Measurements from ENCODE around the gene TTN. TPM values are rescaled to one million over a fixed set of nuclear protein-coding genes. Genes with fewer than 3 reads are reported as not detected.

TTN gene
- total RNA-seq, 1 donor from 2014 or later: under 0.01 TPM

GRCh38 chr2:178629463-178629862 lies 177.8 kb downstream of the TTN start:
- Histone ChIP-seq H3K27me3 (ENCODE audit: control insufficient read depth, insufficient read depth, low read length) (peaks cover 2% of the 10 kb centered on the region), H3K36me3 (ENCODE audit: control insufficient read depth, insufficient read depth, low read length) (no peaks in the 10 kb centered on the region), H3K4me3 (ENCODE audit: low read depth, low read length) (no peak overlapping the region)
- FAIRE-seq (no peak), DNase-seq (ENCODE audit: low read depth) (no peak)
- no peak for TF ChIP-seq CTCF (IDR thresholded peaks at IDR 0.05; ENCODE audit: insufficient read depth, low read length, severe bottlenecking)

GRCh38 chr2:178628605-178629004 lies 178.6 kb downstream of the TTN start:
- TF ChIP-seq CTCF (IDR thresholded peaks at IDR 0.05; ENCODE audit: insufficient read depth, low read length, severe bottlenecking): no peak
- FAIRE-seq: no peak
- Histone ChIP-seq H3K4me3 (ENCODE audit: low read depth, low read length) (no peak overlapping the region), H3K27me3 (ENCODE audit: control insufficient read depth, insufficient read depth, low read length) (peaks cover 2% of the 10 kb centered on the region), H3K36me3 (ENCODE audit: control insufficient read depth, insufficient read depth, low read length) (no peaks in the 10 kb centered on the region)
- no peak for DNase-seq (ENCODE audit: low read depth)

- FAIRE-seq: no peak
These were observed 179.8 kb downstream of the TTN start for GRCh38 chr2:178627401-178627800.

GRCh38 chr2:178615969-178616368 lies 191.3 kb downstream of the TTN start:
- H3K27me3 ChIP-seq (ENCODE audit: control insufficient read depth, insufficient read depth, low read length): no peaks in the 10 kb centered on the region
- H3K36me3 ChIP-seq (ENCODE audit: control insufficient read depth, insufficient read depth, low read length): no peaks in the 10 kb centered on the region
- FAIRE-seq (no peak), DNase-seq (ENCODE audit: low read depth) (no peak)
- H3K4me3 ChIP-seq (ENCODE audit: low read depth, low read length): no peak overlapping the region
- TF ChIP-seq CTCF (IDR thresholded peaks at IDR 0.05; ENCODE audit: insufficient read depth, low read length, severe bottlenecking): no peak

More at GRCh38 chr2:178627401-178627800, 179.8 kb downstream of the TTN start:
- peaks cover 2% of the 10 kb centered on the region for H3K27me3 ChIP-seq (ENCODE audit: control insufficient read depth, insufficient read depth, low read length)
- no peak for DNase-seq (ENCODE audit: low read depth)
- H3K36me3 ChIP-seq (ENCODE audit: control insufficient read depth, insufficient read depth, low read length): no peaks in the 10 kb centered on the region
- TF ChIP-seq CTCF (IDR thresholded peaks at IDR 0.05; ENCODE audit: insufficient read depth, low read length, severe bottlenecking): no peak
- no peak overlapping the region for H3K4me3 ChIP-seq (ENCODE audit: low read depth, low read length)

GRCh38 chr2:178602901-178603300 lies 204.3 kb downstream of the TTN start:
- FAIRE-seq (no peak), DNase-seq (ENCODE audit: low read depth) (no peak)
- Histone ChIP-seq H3K4me3 (ENCODE audit: low read depth, low read length) (no peak overlapping the region), H3K36me3 (ENCODE audit: control insufficient read depth, insufficient read depth, low read length) (no peaks in the 10 kb centered on the region), H3K27me3 (ENCODE audit: control insufficient read depth, insufficient read depth, low read length) (no peaks in the 10 kb centered on the region)
- no peak for TF ChIP-seq CTCF (IDR thresholded peaks at IDR 0.05; ENCODE audit: insufficient read depth, low read length, severe bottlenecking)

- no peak for DNase-seq (ENCODE audit: low read depth)
- Histone ChIP-seq H3K4me3 (ENCODE audit: low read depth, low read length) (no peak overlapping the region), H3K36me3 (ENCODE audit: control insufficient read depth, insufficient read depth, low read length) (no peaks in the 10 kb centered on the region), H3K27me3 (ENCODE audit: control insufficient read depth, insufficient read depth, low read length) (no peaks in the 10 kb centered on the region)
- FAIRE-seq: no peak
- no peak for TF ChIP-seq CTCF (IDR thresholded peaks at IDR 0.05; ENCODE audit: insufficient read depth, low read length, severe bottlenecking)
These were observed 214.6 kb downstream of the TTN start for GRCh38 chr2:178592655-178593054.
